HepG2 (cell line): ENCODE data around the gene TEX101.

Experiments used
- DDIT3 ChIP-seq: sonication (generic); formaldehyde crosslinking; IDR thresholded peaks from 2 replicates; pipeline ENCODE4 v1.4.0; 2020; ENCODE audit warnings: mild to moderate bottlenecking, missing genetic modification reagents
- GABPA ChIP-seq, 2 experiments: IDR thresholded peaks; 2 replicates each; pipeline ENCODE4 v1.6.1; 2011 to 2016; ENCODE audit warnings: low read depth in 2 of 2, low read length in 1 of 2, missing biosample characterization in 1 of 2, missing genetic modification characterization in 1 of 2
- HNF4G ChIP-seq, 2 experiments: sonication (generic) in 1 of 2; formaldehyde crosslinking in 1 of 2; IDR thresholded peaks; 2 replicates each; pipeline versions ENCODE4 v1.4.0 to v1.6.1; 2011 to 2020; ENCODE audit warnings: borderline replicate concordance in 2 of 2, low read depth in 2 of 2, mild to moderate bottlenecking in 2 of 2, low read length in 1 of 2, missing genetic modification reagents in 1 of 2, moderate library complexity in 1 of 2
- JUND ChIP-seq: sonication (generic); formaldehyde crosslinking; IDR thresholded peaks from 2 replicates; pipeline ENCODE4 v1.8.0; 2022; ENCODE audit warnings: mild to moderate bottlenecking, missing genetic modification reagents
- LCORL ChIP-seq, 2 experiments: fragments of 450-650 bp in 1 of 2; sonication (generic) in 1 of 2; formaldehyde crosslinking in 1 of 2; IDR thresholded peaks; 2 replicates each; pipeline versions ENCODE4 v1.5.0 to v1.6.1; 2017 to 2020; ENCODE audit warnings: antibody characterized with exemption in 1 of 2, missing genetic modification reagents in 1 of 2
- PRDM15 ChIP-seq: sonication (generic); formaldehyde crosslinking; IDR thresholded peaks from 2 replicates; pipeline ENCODE4 v1.4.0; 2020; ENCODE audit warnings: missing genetic modification reagents
- STAT6 ChIP-seq: sonication (generic); formaldehyde crosslinking; IDR thresholded peaks from 2 replicates; pipeline ENCODE4 v1.4.0; 2020; ENCODE audit warnings: missing genetic modification reagents, mild to moderate bottlenecking, borderline replicate concordance
- ZNF12 ChIP-seq: sonication (generic); formaldehyde crosslinking; IDR thresholded peaks from 2 replicates; pipeline ENCODE4 v1.5.0; 2020; ENCODE audit warnings: missing genetic modification reagents
- ZNF558 ChIP-seq: sonication (generic); formaldehyde crosslinking; IDR thresholded peaks from 2 replicates; pipeline ENCODE4 v1.9.0; 2022; ENCODE audit warnings: mild to moderate bottlenecking, missing genetic modification reagents, borderline replicate concordance
- TF ChIP-seq, protein P1 (sequence below): sonication (generic); formaldehyde crosslinking; IDR thresholded peaks from 2 replicates; pipeline ENCODE4 v1.5.0; 2020; ENCODE audit warnings: mild to moderate bottlenecking, missing genetic modification reagents, moderate library complexity

GRCh38 chr19:43438291-43439031 is 23.8 kb downstream of the TEX101 start:
- TF ChIP-seq, protein P1, sequence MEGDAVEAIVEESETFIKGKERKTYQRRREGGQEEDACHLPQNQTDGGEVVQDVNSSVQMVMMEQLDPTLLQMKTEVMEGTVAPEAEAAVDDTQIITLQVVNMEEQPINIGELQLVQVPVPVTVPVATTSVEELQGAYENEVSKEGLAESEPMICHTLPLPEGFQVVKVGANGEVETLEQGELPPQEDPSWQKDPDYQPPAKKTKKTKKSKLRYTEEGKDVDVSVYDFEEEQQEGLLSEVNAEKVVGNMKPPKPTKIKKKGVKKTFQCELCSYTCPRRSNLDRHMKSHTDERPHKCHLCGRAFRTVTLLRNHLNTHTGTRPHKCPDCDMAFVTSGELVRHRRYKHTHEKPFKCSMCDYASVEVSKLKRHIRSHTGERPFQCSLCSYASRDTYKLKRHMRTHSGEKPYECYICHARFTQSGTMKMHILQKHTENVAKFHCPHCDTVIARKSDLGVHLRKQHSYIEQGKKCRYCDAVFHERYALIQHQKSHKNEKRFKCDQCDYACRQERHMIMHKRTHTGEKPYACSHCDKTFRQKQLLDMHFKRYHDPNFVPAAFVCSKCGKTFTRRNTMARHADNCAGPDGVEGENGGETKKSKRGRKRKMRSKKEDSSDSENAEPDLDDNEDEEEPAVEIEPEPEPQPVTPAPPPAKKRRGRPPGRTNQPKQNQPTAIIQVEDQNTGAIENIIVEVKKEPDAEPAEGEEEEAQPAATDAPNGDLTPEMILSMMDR, result no peak
- TF ChIP-seq LCORL (IDR thresholded peaks at IDR 0.05) (no peak), LCORL (CRISPR knock-in tag; IDR thresholded peaks at IDR 0.05) (no peak), PRDM15 (no peak), GABPA (IDR thresholded peaks at IDR 0.05; ENCODE audit: low read depth, low read length) (no peak), GABPA (CRISPR knock-in tag; IDR thresholded peaks at IDR 0.05; ENCODE audit: low read depth) (no peak), JUND (CRISPR knock-in tag) (no peak), HNF4G (IDR thresholded peaks at IDR 0.05; ENCODE audit: borderline replicate concordance, low read depth, low read length) (no peak), HNF4G (CRISPR knock-in tag; IDR thresholded peaks at IDR 0.05; ENCODE audit: borderline replicate concordance, low read depth) (no peak), ZNF558 (no peak), STAT6 (CRISPR knock-in tag) (no peak), ZNF12 (CRISPR knock-in tag) (no peak), DDIT3 (CRISPR knock-in tag) (no peak)
